LNCAP (cell line): ENCODE measurements around the gene TNS3.

ENCODE experiments used
- CTCF ChIP-seq: fragments of 450-650 bp; IDR thresholded peaks from 2 replicates; pipeline ENCODE4 v1.5.1; 2017; ENCODE audit warnings: mild to moderate bottlenecking

Gene TNS3

GRCh38 chr7:47621979-47622561 is 40.2 kb upstream of the TNS3 start:
- TF ChIP-seq CTCF: no peak

GRCh38 chr7:47621347-47621746 is 39.4 kb upstream of the TNS3 start:
- no peak for TF ChIP-seq CTCF

DNA sequence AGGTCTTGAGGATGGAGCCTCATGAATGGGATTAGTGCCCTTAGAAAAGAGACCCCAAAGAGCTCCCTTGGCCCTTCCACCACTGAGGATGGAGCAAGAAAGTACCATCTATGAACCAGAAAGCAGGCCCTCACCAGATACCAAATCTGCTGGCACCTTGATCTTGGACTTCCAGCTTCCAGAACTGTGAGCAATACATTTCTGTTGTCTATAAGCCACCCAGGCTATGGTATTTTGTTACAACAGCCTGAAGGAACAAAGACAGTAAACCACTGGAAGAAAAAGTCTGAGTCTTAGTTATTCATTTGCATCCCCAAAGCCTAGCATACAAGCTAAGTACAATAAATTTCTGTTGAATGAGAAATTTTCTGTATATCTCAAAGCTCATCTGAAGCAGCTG is 37.9 kb upstream of the TNS3 start:
- TF ChIP-seq CTCF: no peak

- no peak for TF ChIP-seq CTCF
Measured at GRCh38 chr7:47617131-47617530, 35.2 kb upstream of the TNS3 start.

- no peak for TF ChIP-seq CTCF
Measured at GRCh38 chr7:47614450-47614849, 32.5 kb upstream of the TNS3 start.

- no peak for TF ChIP-seq CTCF
Measured at GRCh38 chr7:47611045-47611511, 29.2 kb upstream of the TNS3 start.

DNA sequence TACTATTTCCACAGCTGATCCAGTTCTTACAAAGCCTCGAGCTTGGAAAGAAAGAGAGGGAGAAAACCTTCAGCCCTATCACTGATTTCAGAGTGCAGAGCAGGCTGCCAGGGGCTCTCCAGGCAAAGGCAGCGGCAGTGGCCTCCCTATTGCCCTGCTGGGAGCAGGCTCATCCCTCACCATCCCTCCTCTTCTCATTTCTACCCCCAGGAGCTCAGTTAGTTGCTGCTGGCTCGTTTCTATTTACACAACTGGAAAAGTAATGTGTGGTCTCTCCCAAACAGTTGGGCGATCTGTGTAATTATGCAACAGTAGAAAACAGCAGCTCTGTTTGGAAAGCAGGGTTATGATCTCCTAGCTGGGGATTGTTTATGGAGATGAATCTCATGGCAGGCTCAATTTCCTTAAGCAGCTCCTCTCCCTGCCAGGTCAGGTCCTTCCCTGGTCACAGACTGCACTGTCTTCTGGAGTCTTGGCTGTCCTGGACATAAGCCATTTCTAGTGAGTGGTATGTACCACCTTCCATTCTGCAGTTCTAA is 28.7 kb upstream of the TNS3 start:
- no peak for TF ChIP-seq CTCF
